Iris pigment epithelial cell (primary cell): Measurements from ENCODE around the gene CTDNEP1.
A peak's percentile ranks its signal among the peaks of the same experiment; 100 is the strongest.

Experiments used
- DNase-seq: peaks from one replicate; pipeline ENCODE4 v3.0.0-alpha.2; 2011; ENCODE audit warnings: low read depth

The CTDNEP1 gene

GRCh38 chr17:7251661-7252175 lies at the start of gene CTDNEP1:
Gene CTDNEP1, minus strand, starts transcription at chr17:7251734. Its CDS starts 438 bp downstream, at chr17:7251296.
- peak; percentile 100 for DNase-seq

- peak; percentile 77 for DNase-seq
Measured at GRCh38 chr17:7296189-7296861, 44.8 kb upstream of the CTDNEP1 start.

- DNase-seq, result no peak
Measured at GRCh38 chr17:7295230-7296180, 44.0 kb upstream of the CTDNEP1 start.

GRCh38 chr17:7294614-7295153 lies 43.1 kb upstream of the CTDNEP1 start, which contains the start of gene YBX2:
Gene YBX2, minus strand, starts transcription at chr17:7294639. Its CDS starts 139 bp downstream, at chr17:7294500.
- peak; percentile 41 for DNase-seq

- DNase-seq, result no peak
Measured at GRCh38 chr17:7293816-7294613, 42.5 kb upstream of the CTDNEP1 start.

GRCh38 chr17:7293159-7293558 lies 41.6 kb upstream of the CTDNEP1 start:
- DNase-seq, result no peak

GRCh38 chr17:7292729-7293128 lies 41.2 kb upstream of the CTDNEP1 start:
- DNase-seq, result no peak

- no peak for DNase-seq
Measured at GRCh38 chr17:7292194-7292593, 40.7 kb upstream of the CTDNEP1 start.

GRCh38 chr17:7290685-7291084 lies 39.2 kb upstream of the CTDNEP1 start:
- no peak for DNase-seq

GRCh38 chr17:7290166-7290565 lies 38.6 kb upstream of the CTDNEP1 start:
- no peak for DNase-seq

GRCh38 chr17:7289256-7290032 lies 37.9 kb upstream of the CTDNEP1 start:
- no peak for DNase-seq

GRCh38 chr17:7285679-7286078 lies 34.1 kb upstream of the CTDNEP1 start:
- DNase-seq, result no peak

GRCh38 chr17:7284911-7285310 lies 33.4 kb upstream of the CTDNEP1 start:
- no peak for DNase-seq

GRCh38 chr17:7283471-7284216 lies 32.1 kb upstream of the CTDNEP1 start:
- no peak for DNase-seq

GRCh38 chr17:7282752-7283321 lies 31.3 kb upstream of the CTDNEP1 start:
- DNase-seq, result no peak

GRCh38 chr17:7281953-7282751 lies 30.6 kb upstream of the CTDNEP1 start:
- no peak for DNase-seq

GRCh38 chr17:7281074-7281952 lies 29.8 kb upstream of the CTDNEP1 start, which contains the start of gene SLC2A4:
Gene SLC2A4, plus strand, starts transcription at chr17:7281718. Its CDS starts 217 bp downstream, at chr17:7281935.
- peak; percentile 92 for DNase-seq
